Subcutaneous abdominal adipose tissue (tissue), 5 donors: ENCODE results near the gene TMEM259.
A peak's percentile ranks its signal among the peaks of the same experiment; 100 is the strongest.

Experiments used
- H3K27ac ChIP-seq: one replicate; pipeline ENCODE4 v1.7.0; 2013; ENCODE audit warnings: low read depth, mild to moderate bottlenecking, inconsistent platforms, low read length, moderate library complexity
- H3K27me3 ChIP-seq, 5 donors: one replicate each; pipeline ENCODE4 v1.7.0; 2013; ENCODE audit warnings: low read length in 5 of 5, inconsistent platforms in 1 of 5; ENCODE audit not compliant: control insufficient read depth in 5 of 5, insufficient read depth in 4 of 5
- H3K36me3 ChIP-seq, 5 donors: one replicate each; pipeline ENCODE4 v1.7.0; 2013; ENCODE audit warnings: low read length in 5 of 5; ENCODE audit not compliant: control insufficient read depth in 5 of 5, insufficient read depth in 5 of 5
- H3K4me1 ChIP-seq, 5 donors: one replicate each; pipeline ENCODE4 v1.7.0; 2013; ENCODE audit warnings: low read length in 5 of 5, mild to moderate bottlenecking in 3 of 5, moderate library complexity in 1 of 5; ENCODE audit not compliant: control insufficient read depth in 5 of 5, insufficient read depth in 5 of 5
- H3K4me3 ChIP-seq, 5 donors: one replicate each; pipeline ENCODE4 v1.7.0; 2013; ENCODE audit warnings: low read length in 5 of 5, low read depth in 1 of 5
- H3K9ac ChIP-seq, 5 donors: one replicate each; pipeline ENCODE4 v1.7.0; 2013; ENCODE audit warnings: low read length in 5 of 5, mild to moderate bottlenecking in 4 of 5, moderate library complexity in 3 of 5
- H3K9me3 ChIP-seq, 5 donors: one replicate each; pipeline ENCODE4 v1.7.0; 2013; ENCODE audit warnings: low read length in 5 of 5; ENCODE audit not compliant: control insufficient read depth in 5 of 5
- donor health status: healthy.
- donor health status: healthy.
- donor health status: healthy.
- donor health status: healthy.
- donor health status: healthy.

Gene TMEM259

DNA sequence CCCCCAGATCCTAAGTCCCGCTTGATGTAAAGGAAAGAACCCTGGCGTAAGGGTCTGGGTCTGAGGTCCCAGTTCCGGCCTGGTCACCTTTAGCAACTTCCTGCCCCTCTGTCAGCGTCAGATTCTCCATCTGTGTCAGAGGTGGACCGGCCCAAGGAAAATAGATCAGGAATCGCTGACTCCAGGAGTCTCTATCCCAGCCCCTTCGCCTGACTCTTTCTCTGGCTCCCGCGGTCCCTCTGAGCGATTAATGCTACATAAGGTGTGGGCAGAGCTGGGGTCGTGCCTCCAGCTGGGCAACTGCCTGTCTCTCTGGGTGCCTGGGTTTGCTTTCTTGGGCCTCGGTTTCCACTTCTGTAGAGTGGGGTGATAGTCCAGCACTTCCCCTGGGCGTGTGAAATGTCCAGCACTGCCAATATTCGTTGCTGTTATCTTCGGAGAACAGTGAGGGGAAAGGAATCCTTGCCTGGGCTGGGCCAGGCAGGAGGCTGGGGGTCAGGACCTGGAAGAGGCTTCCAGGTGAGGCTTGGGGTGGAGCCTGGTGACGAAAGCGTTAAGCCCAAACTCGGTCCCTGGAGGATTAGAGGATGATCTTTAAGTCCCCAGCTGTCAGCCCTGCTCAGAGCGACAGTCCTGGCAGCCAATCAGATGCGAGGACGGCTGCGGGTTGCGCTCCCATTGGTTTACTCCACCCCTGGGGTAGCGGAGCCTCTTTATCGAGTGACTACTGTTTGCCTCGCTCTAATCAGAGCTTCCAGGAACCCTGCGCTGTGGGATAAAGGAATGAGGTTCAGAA is 19.8 kb upstream of the TMEM259 start:
- no peaks in the 10 kb centered on the region for H3K27me3 ChIP-seq
- peaks cover 0 to 20% (median 10%) of the 10 kb centered on the region in 5 donors for H3K36me3 ChIP-seq
- H3K4me1 ChIP-seq = peaks cover 0 to 59% (median 54%) of the 10 kb centered on the region in 5 donors
- peak overlapping the region; percentile 65 for H3K27ac ChIP-seq
- peak overlapping the region in 4 of 5 donors; percentile 43 to 73 (median 64) for H3K9ac ChIP-seq
- H3K9me3 ChIP-seq = no peaks in the 10 kb centered on the region
- H3K4me3 ChIP-seq = peak overlapping the region; percentile 67 to 86 (median 81)

DNA sequence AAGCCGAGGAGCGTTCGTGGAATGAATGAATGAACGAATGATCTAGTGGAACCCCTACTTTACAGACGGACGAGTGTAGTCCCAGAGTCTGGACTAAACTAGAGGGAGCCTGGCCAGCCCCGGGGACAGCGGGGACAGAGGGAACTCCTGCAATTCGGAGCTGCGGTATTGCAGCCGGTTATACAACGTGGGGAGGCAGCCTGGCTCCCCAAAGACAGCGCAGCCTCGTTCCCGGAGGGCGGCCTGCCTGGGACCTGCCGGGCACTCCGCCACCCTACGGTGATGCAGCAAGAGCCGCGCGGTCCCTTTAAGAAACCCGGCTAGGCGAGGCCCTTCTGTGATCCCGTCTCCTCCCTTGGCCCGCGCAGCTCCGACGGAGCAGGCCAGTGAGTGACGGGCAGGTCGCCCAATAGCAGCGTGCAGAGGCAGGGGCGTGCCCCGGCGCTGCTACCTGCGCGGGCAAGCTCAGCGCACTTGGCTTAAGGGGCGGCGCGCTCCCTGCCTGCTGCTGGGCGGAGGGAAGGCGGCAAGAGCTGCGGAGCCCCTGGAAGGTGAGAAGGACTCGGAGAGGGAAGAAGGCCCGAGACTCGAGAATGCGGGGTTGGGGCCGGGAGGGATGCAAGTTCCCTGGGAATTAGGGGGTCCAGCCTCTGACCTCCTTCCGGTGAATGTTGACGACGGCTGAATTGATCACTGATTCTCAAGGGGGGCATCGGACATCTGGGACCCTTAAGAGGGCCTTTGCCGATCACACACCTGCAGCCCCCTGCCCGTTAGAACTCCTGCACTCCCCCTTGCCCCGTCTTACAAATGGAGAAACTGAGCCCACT is 18.9 kb upstream of the TMEM259 start, which contains the start of gene ABCA7:
TSS of gene ABCA7 (plus strand) at position 462 of the 830 bp plus-strand sequence. CDS start 1,255 bp downstream, outside the sequence.
- Histone ChIP-seq H3K36me3 (peaks cover 0 to 20% (median 15%) of the 10 kb centered on the region in 5 donors), H3K27me3 (no peaks in the 10 kb centered on the region), H3K9ac (peak within 1 kb of the TSS in 4 of 5 donors; percentile 43 to 73 (median 64)), H3K4me1 (peaks cover 0 to 59% (median 54%) of the 10 kb centered on the region in 5 donors), H3K27ac (peak within 1 kb of the TSS; percentile 65), H3K4me3 (peak within 1 kb of the TSS; percentile 67 to 86 (median 81)), H3K9me3 (no peaks in the 10 kb centered on the region)

DNA sequence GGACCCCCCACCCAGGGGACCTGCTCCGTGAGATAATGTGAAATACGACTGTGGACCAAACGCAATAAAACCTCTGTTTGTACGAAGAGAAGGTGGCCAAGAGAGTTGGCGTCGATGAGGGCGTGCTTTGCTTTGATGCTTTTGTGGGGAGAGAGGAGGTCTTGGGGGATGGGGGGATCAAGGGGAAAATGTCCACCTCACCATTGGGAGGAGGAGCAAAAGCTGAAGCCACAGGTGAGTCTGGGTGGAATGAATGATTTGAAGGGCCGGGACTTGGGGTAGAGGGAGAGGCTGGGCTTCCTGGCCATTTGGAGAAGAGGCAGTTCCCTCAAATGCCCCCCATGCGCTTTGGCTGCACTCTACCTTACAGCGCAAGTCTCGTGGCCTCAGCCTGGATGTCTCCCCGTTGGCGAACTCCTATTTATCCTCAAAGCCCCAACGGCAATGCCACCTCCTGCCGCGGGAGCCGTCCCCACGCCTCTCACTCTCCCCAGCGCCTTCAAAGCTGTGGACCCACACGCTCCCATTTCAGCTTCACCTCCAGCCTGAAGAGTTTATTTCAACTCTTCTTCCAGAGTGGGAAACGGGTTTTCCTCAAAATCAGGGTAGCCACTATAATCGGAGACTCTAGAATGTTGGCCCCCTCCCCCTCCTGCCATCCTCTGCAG is 18.2 kb upstream of the TMEM259 start:
- Histone ChIP-seq H3K9me3 (no peaks in the 10 kb centered on the region), H3K27me3 (no peaks in the 10 kb centered on the region), H3K27ac (no peak overlapping the region), H3K4me1 (peaks cover 0 to 59% (median 54%) of the 10 kb centered on the region in 5 donors), H3K36me3 (peaks cover 0 to 16% (median 13%) of the 10 kb centered on the region in 5 donors), H3K4me3 (peak overlapping the region in 3 of 5 donors; percentile 36 to 81 (median 81)), H3K9ac (peak overlapping the region in 2 of 5 donors; percentile 11 to 13)

DNA sequence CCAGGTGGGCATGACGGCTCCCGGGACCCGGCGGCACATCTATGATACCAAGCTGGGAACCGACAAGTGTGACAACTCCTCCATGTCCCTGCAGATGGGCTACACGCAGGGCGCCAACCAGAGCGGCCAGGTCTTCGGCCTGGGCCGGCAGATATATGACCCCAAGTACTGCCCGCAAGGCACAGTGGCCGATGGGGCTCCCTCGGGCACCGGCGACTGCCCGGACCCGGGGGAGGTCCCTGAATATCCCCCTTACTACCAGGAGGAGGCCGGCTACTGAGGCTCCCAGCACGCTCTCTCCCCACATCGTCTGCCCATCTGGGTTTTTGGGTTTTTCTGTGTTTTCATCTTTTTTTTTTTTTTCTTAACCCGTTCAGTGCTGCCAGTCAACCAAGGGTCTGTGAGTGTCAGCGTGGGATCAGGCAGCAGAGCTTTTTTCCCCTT is 16.7 kb upstream of the TMEM259 start:
- peaks cover 0 to 53% (median 45%) of the 10 kb centered on the region in 5 donors for H3K4me1 ChIP-seq

DNA sequence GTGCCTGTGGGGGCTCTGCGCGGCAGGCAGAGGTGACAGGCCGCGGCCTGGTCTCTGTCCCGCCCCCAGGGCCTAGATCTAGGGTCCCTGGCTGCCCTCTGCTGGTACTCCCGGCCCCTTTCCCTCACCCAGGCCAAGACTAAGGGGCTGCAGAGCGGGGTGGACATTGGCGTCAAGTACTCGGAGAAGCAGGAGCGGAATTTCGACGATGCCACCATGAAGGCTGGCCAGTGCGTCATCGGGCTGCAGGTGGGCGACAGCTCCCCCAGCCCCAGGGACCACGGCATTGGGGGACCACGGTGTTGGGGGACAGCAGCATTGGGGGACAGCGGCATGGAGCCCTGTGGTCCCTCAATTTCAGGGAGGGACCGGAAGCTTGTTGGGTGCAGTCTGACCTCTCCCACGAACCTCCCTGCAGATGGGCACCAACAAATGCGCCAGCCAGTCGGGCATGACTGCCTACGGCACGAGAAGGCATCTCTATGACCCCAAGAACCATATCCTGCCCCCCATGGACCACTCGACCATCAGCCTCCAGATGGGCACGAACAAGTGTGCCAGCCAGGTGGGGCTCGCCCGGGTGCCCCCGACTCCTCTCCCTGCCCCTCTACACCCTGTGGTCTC is 15.2 kb upstream of the TMEM259 start:
- H3K36me3 ChIP-seq = peaks cover 0 to 32% (median 25%) of the 10 kb centered on the region in 5 donors
- peaks cover 0 to 37% (median 30%) of the 10 kb centered on the region in 5 donors for H3K4me1 ChIP-seq

More for the DNA sequence above, 16.7 kb upstream of the TMEM259 start:
- H3K9me3 ChIP-seq = no peaks in the 10 kb centered on the region
- no peak overlapping the region for H3K27ac ChIP-seq
- peaks cover 0 to 22% (median 20%) of the 10 kb centered on the region in 5 donors for H3K36me3 ChIP-seq
- H3K27me3 ChIP-seq = no peaks in the 10 kb centered on the region
- no peak overlapping the region for H3K4me3 ChIP-seq
- no peak overlapping the region for H3K9ac ChIP-seq

DNA sequence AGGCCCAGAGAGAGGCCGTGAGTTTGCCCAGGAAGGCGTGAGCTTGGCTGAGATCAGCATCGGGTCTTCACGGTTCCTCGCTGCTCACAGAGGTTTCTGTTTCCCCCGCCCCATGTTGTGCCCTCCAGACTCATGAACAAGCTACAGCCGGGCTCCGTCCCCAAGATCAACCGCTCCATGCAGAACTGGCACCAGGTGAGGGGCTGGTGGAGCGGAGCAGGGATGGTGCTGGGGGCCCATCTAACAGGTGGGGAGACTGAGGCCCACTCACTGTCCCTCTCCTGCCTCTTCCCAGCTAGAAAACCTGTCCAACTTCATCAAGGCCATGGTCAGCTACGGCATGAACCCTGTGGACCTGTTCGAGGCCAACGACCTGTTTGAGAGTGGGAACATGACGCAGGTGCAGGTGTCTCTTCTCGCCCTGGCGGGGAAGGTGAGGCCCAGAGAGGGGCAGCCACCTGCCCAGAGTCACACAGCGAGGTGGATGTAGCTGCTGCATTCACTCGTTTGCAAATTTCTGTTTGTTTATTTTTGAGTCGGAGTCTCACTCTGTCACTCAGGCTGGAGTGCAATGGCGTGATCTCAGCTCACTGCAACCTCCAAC is 11.4 kb upstream of the TMEM259 start:
- H3K9ac ChIP-seq = no peak overlapping the region
- peaks cover 0 to 33% (median 26%) of the 10 kb centered on the region in 5 donors for H3K36me3 ChIP-seq
- H3K4me3 ChIP-seq = no peak overlapping the region
- no peaks in the 10 kb centered on the region for H3K9me3 ChIP-seq
- H3K27me3 ChIP-seq = no peaks in the 10 kb centered on the region
- H3K4me1 ChIP-seq = peaks cover 0 to 23% (median 18%) of the 10 kb centered on the region in 5 donors
- no peak overlapping the region for H3K27ac ChIP-seq

More for the DNA sequence above, 15.2 kb upstream of the TMEM259 start:
- Histone ChIP-seq H3K27me3 (no peaks in the 10 kb centered on the region), H3K4me3 (no peak overlapping the region), H3K27ac (no peak overlapping the region), H3K9me3 (no peaks in the 10 kb centered on the region), H3K9ac (no peak overlapping the region)

DNA sequence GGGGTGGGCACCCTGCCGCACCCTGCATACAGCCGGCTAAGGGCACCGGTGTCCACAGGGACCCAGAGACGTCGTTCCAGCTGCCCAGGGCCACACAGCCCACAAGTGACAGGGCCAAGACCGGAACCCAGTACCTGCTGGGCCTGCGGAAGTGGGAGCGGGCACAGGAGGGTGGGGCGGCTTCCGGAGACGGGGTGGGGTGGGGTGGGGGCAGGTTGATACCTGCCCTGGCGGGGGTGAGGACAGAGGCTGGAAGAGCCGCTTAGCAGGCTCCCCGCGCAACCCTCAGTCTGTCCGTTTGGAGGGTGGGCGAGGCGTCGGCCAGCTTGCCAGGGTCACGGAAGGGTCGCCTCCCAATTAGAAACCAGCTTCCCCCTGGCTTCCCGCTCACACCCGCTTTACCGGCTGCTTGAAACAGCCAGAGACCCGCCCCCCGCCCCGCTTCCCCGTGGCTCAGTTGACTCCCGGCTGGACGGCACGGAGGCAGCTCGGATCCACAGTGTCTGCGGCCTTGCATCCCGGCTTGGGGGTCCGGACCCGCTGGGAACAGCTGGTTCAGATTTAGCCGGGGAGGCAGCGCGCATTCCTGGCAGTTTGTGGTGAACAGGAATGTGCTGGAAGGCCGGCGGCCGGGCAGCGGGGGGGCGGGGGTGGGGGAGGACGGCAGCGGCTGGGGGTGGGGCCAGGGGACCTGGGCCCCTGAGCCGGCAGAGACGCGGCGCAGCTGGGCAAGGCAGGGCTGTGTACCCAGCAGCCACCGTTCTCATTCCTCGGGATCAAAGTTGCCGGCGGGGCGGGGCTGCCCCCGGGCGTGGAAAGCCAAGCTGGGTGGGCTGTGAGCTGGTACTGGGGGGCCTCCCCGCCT is 7.4 kb upstream of the TMEM259 start:
- H3K9ac ChIP-seq = peak overlapping the region in 4 of 5 donors; percentile 35 to 73 (median 72)
- H3K9me3 ChIP-seq = no peaks in the 10 kb centered on the region
- peak overlapping the region in 4 of 5 donors; percentile 75 to 86 (median 82) for H3K4me3 ChIP-seq
- H3K27me3 ChIP-seq = no peaks in the 10 kb centered on the region
- H3K4me1 ChIP-seq = peaks cover 0 to 37% (median 29%) of the 10 kb centered on the region in 5 donors
- H3K36me3 ChIP-seq = peaks cover 0 to 21% (median 13%) of the 10 kb centered on the region in 5 donors
- peak overlapping the region; percentile 78 for H3K27ac ChIP-seq

DNA sequence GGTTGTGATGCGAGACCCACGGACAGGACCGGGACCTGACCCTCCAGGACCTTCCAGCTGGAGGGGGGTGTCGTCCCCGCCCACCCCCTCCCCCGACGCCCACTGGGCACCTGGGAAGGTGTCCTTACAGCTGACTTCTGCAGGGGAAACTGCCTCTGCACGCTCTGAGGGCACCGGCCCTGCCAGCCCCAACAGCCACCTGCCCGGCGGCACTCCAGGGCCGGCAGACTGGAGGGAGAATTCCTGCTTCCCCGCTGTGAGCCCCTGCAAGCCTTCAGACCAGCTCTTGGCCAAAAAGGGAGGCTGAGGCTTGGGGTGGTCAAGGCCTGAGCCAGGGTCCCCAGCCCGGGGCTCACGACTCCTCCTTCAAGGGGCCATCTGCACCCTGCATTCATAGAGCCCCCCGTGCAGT is 6.7 kb upstream of the TMEM259 start:
- Histone ChIP-seq H3K9me3 (no peaks in the 10 kb centered on the region), H3K27me3 (no peaks in the 10 kb centered on the region), H3K4me1 (peaks cover 0 to 37% (median 29%) of the 10 kb centered on the region in 5 donors), H3K27ac (peak overlapping the region; percentile 78), H3K4me3 (peak overlapping the region; percentile 75 to 86 (median 81)), H3K36me3 (peaks cover 0 to 16% (median 9%) of the 10 kb centered on the region in 5 donors), H3K9ac (peak overlapping the region in 4 of 5 donors; percentile 35 to 85 (median 69))
